HG02642 (cell line): Measurements from ENCODE around the gene EPG5.

ENCODE experiments used
- ATAC-seq: cut with Tn5 transposase; IDR thresholded peaks from one replicate; pipeline ENCODE4 v1.9.1; 2021; ENCODE audit warnings: mild to moderate bottlenecking; ENCODE audit not compliant: unreplicated experiment, poor library complexity

Gene EPG5

DNA sequence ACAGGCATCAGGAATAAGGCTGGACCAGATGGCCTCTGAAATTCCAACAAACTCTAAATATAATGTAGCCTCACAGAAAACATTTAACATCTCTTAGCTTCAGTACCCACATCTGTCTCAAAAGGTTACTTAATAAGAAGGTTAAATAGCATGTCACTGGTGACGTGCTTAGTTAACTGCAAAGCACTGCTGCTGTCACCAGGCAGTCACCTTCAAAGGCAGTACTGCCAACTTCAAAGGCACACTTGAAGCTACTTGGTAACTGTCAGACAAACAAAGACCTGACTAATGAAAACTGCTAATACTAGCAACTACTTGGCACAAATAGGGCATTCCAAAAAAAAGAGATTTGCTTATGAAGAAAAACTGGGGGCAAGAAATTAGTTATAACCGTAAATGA, 36.2 kb downstream of the EPG5 start:
- ATAC-seq, result no peak

DNA sequence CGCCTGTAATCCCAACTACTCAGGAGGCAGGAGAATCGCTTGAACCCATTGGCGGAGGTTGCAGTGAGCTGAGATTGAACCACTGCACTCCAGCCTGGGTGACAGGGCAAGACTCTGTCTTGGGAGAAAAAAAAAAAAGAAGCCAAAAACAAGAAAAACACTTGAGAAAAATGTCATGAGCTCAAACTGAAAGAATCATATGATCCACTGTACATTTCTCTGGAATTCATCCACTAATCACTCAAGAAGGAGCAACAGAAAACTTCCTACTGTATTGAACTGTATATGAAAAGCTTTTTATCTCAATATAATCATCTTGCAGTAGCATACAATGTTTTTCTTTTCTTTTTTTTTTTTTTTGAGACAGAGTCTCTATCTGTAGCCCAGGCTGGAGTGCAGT, 40.4 kb downstream of the EPG5 start:
- ATAC-seq, result no peak

DNA sequence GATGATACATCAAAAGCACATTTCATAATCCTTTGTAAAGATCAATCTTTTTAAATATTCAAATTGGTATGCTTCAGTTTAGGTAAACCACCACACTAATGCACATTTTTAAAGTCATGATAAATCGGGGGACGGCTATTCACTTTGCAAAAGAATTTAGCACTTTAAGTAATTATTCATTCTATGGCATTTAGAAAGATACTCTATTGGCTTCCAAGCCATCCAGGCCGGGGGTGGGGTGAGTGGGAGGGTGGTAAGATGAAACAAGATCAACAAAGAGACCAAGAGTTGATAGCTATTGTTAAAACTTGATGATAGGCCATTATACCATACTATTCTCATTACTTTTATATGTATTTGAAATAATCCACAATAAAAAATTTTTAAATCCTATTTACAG, 41.0 kb downstream of the EPG5 start:
- no peak for ATAC-seq

DNA sequence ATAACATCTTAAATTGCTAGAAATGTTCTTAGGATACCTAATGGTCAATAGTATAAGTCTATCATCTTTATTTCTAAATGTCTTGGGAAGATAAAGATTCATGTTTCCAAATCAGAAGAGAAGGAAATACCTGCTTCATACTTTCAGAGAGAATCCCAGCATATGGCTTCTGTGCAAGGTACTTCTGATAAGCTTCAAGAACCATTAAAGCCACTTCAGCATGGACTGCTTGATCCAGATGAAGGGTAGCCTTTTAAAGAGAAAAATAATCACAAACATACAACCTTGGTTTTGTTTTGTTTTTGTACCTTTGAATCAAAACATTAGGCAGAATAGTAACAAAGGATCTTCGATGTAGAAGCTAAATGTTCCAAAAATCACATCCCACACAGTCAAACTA, 44.0 kb downstream of the EPG5 start:
- ATAC-seq, result no peak

DNA sequence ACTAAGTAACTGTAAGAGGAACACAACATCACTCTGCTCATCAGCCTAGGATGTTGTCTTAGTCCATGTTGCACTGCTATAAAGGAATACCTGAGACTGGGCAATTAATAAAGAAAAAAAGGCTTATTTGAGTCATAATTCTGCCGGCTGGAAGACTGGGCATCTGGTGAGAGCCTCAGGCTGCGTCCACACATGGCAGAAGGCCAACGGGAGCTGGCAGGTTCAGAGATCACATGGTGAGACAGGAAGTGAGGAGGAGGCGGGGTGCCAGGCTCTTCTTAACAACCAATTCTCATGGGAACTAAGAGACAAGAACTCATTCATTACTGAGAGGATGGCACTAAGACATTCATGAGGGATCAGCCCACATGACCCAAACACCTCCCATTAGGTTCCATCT, 46.8 kb downstream of the EPG5 start:
- no peak for ATAC-seq

DNA sequence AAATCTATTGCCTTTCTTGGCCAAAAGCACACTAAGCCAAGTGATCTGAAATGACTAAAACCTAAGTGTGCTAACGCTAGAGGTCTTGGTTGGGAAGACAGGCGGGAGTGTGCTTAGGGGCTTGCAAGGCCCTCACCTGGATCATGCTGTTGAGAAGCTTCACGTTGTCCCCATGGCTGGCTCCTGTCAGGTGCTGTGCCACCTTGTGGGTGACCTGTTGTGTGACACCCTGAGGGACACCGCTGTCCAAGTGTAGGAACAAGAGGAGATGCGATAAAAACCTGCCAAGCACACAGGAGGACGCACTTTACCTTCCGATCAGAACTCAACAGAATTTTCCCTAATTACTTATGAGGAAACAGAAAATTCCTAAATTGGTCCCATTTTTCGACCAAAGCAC, 50.8 kb downstream of the EPG5 start:
- no peak for ATAC-seq

DNA sequence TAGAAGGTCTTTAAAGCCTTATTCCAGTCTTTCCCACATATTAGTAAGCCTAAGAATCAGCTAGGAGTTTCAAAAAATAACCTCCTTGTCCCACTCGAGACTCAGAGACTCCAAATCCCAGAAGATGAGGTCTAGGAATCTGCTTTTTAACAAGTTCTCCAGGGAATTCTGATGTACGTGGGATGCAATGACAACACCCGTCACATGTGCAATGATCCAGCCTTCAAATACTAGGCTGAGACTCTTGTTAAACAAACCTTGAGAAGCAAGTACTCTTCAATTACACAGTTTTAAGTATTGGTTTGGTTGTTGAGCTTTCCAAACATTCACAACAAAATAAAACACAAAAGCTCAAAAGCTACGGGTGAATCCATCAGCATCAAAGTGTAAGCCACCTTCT, 53.9 kb downstream of the EPG5 start:
- no peak for ATAC-seq

DNA sequence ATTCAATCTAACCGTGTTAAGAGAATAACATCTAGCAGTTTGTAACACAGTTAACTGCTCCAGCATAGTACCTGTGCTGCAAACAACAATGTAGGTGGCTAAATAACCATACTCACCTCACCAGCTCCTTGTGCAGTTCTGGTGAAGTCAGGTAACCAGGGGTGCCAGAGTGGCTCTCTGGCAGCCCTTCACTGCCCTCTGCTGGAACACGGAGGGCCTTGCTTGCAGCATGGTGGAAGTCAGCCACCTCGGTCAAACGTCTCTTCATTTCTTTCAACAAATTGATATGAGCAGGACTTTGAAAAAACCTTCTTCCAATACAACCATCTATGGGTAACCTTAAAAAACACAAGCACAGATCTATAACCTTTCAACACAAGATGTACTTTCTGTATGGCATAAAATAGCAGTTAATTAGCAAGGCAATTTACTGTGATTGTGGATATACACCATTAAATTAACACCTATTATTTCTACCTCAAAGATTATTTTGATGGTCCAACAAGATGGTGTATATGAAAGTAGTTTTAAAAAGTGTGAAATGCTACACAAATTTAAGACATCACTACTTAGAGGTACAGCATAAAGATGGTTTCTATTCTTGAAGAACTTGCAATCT, 56.6 kb downstream of the EPG5 start:
- ATAC-seq, result peak; percentile 74

DNA sequence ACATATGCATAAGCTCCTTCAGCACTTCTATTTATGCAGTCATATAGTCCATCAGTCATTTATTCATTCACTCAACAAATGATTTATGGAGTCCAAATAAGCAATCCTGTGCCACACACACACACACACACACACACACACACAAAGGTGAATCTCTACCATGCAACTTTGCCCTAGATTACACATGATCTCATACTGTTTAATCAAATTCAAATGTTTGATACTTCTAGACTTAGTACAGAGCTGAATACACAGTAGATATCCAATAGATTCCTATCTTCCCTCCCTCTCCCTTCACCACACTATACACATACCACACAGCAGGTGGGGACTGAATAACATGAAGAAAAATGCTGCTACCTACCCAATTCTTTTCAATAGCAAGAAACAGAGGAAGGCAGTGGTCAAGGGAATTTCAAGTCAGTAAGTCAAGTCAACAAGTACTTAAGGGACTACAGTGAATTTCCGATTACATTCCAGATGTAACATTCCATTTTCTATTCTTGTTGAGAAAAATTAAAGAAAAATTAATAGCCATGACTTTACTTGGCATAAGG, 65.4 kb downstream of the EPG5 start:
- ATAC-seq, result no peak

DNA sequence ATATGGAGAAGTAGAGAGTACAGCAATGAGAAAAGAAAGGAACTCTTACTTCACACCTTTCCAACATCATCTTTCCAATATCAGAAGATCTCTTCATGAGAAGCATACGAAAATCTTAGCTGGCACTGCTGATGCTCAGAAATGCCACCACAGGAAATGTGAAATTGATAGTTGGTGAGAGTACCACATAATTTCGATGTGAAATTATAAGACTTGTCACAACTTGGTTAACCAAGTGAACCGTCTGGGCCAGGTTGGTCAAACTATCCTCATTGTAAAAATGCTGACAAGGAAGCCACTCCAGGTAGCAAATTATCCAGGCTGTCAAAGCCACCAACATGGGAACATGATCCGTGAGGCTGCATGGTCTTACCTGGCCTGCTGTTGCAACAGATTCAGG, 66.5 kb downstream of the EPG5 start:
- no peak for ATAC-seq

DNA sequence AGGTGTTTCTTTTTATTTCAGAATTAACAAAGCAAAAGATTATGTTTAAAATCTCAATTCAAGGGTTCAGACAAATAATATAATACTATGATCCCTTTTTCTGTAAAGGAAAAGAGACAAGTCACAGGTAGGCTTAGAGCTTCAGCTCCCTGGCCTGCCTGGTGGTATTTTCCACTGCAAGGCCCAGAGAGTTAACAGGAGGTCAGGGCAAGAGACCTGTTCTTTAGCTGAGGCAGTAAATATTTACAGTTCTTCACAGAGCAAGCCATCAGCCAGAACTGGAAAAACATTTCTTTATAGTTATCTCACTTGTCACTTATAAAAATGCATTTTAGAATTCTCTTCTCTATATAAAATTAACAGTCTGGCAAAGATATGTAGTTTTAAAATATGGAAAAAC, 70.1 kb downstream of the EPG5 start:
- no peak for ATAC-seq

DNA sequence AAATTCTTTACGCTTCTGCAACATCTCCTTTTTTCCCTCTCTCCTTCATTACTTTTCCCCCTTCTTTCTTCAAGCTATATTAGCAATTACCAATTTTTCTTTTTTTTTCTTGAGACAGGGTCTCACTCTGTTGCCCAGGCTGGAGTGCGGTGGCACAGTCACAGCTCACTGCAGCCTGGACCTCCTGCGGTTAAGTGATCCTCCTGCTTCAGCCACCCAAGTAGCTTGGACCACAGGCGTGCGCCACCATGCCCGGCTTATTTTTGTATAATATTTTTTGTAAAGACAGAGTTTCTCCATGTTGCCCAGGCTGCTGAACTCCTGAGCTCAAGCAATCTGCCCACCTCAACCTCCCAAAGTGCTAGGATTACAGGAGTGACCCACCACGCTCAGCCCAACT, 70.7 kb downstream of the EPG5 start:
- ATAC-seq, result no peak

DNA sequence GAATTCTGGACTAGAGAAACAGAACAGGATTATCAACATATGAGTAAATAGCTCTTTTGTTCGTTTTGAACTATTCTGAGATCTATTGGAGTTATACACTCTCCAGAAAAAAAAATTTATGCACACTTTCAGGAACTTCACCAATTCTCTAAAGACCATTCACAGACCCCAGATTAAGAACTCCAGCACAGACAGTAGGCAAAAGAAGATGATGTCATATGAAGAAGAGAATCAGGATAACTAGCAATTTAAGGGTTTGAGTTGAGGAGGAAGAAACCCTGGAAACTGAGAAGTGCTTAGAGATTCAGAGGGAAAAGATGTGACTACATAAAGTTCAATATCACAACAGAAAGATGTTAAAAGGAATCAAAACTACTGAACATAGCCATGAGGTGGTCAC, 71.8 kb downstream of the EPG5 start:
- no peak for ATAC-seq

DNA sequence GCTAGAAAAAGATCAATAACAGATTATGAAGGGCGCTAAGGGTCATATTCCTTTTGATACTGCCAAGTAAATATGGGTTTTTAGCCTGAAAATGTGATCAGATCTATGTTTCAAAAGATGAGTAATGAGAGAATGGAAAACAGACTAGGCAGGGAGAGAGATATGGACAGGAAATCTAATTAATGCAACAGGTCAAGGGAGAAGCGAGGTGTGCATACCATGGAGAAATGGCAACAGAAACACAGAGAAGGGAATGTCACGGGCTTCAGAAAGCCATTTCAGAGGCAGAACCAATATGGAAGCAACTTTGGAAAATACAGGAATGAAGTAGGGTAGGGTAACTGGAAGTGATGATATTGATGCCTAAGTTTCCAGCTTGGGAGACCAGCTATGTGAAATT, 72.3 kb downstream of the EPG5 start:
- no peak for ATAC-seq

DNA sequence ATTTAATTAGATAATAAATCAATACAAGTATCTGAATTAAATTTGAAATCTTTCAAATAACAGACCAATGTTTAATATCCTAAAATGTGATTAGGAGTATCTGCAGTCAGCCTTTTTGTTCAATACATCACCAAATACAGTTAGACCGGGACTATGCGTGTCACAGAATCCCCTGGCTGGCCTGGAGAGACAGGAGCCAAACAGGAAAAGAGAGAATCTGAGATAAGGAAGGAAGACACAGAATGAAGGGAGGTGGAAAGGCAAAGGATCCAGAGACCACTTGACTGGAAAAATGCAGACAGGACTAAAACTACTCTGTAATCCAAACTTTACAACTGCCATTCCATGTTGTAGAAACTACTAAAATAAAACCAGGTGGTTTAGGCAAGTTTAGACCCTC, 75.3 kb downstream of the EPG5 start:
- ATAC-seq, result no peak

DNA sequence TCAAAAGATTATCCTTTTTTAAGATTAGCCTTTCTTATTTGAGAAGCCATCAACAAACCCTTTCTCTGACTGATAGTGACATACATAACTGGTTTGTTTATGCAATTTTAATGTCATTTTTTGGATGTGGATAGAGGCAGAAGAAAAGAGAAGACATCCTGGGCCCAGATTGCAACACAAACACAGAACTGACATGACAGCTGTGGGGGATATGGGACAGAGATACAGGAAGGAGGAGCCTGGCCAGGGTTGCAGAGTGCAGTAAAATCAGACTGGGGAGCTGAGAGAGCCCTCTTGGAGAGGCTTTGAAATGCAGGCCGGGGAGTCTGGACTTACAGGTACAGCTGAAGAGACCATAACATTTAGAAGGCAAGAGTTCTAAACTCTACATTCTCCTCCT, 76.5 kb downstream of the EPG5 start:
- no peak for ATAC-seq

DNA sequence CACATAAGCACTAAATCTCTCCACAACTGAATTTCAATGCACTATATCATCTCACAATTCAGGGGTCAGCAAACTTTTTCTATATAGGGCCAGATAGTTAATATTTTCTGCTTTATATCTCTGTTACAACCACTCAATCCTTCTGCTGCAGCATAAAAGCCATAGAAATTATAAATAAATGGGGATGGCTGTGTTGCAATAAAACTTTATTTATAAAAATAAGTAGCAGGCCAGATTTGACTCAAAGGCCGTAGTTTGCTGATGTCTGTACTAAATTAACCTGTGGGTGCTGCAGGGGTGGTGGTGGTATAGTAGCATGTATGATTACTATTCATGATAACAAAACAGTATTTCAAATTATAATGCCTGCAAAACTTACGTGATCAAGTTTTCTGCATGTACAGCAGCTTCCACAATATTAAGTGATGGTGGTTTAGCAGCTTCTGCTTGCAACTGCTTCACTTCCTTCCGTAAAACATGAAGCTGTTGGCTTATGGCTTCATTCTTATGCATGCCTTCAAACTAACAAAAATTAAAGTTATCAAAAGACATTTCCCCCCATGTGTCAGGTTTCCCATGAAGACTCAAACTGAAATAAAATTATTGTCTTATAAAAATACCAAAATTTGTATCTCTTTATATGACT, 77.6 kb downstream of the EPG5 start:
- ATAC-seq, result no peak

DNA sequence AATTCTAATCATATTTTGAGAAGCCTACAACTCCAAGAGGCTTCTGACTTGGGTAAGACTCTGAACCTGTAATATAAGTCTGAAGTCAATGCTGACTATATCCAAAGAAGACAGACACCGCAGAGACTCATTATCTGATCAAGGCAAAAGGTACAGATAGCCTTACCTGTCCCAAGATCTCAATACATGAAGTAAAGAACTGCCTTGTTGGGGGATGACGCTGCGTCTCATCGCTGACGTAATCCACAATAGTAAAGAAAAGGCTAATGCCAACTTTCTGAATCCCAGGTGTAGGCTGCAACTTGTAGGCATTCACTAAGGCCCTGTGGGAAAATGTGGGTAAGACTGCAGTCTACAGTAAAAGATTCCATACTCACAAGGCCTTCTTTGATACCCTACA, 79.5 kb downstream of the EPG5 start:
- ATAC-seq, result no peak

DNA sequence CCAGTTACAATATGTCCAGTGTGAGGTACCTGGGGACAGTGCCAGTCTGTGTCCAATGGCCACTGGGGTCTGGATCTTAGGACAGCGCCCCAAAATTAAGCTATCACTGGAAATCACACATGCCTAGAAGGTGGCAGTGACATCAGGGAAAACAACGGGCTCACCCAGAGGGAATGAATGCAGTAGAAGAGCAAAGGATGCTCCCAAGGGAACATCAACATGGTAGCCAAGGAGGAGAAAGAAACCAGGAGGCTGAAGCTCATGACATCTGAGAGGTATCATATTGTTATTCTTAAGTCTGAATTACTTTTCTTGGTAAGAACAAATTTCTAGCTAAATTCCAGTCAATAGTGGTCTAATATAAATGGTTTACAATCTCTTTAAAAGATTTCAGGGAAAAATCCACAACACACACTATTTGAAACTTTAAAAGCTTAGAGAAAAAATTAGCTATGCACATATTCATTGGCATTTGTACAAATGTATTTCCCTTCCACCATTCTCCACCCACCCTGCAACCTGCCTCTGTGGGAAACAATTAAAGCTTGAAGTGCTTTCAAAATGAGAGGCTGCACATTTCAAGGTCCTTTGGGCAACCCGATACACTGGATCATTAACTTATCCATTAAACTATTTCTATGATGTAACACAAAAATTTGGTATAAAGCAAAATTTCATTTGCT, 86.1 kb downstream of the EPG5 start:
- no peak for ATAC-seq

DNA sequence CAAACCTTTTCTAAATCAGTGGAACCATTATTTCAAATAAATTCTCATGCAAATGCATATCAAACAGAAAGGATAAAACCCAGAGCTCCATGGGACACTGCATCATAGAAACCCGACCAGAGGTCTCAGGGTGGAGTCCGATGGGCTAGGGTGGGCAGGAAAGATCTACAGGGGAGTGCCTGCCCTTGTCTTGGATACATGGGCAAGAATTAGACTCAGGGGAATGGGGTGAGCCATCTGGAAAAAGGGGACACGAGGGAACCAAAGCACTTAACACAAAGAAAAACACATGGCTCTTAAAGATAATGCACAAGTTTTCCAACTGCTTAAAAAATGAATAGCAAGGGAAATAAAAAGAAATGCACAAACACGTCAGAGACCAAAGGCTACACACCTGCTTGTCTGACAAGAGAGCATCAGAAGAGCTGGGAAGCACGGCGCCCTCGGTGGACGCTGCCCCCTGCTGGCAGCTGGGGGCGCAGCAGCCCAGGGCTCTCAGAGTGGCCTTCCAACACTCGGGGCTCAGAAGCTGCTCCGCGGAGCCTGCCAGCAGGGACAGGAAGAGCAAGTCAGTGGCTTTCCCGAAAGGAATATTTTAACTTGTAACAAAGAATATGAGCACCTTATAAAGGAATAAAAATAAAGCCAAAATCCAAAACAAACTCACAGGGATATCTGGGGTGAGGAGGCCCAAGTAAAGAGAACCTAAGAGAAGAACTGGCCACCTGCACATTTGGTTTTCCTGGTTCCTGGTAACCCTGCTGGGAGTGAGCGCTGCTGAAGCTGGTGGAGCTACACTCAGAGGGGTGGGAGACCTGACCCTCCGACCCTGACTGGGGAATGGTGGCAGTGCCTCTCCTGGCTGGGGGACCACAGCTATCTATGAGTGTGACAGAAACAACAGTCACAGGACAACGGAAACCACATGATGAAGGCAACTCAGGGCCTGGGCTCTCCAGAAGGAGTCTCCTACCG, 87.2 kb downstream of the EPG5 start:
- ATAC-seq, result peak; percentile 78

DNA sequence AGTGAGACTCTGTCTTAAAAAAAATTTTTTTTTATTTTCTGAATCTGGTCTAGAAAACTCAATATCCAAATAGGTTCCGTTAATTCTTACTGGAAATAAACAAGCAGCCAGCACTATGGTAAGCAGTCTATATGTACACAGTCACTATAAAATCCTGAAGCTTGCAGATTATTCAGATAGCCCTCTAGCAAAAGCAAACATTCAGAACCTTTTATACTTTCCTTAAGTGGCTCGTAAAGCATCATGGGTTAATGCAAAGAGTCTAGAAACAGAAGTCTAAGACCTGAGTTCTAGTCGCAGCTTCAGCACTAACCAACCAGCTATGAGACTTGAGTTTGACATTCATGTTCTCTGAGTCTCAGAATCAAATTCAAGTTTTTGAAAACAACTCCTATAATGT, 89.7 kb downstream of the EPG5 start:
- ATAC-seq, result no peak
